ENCODE results near the gene GPC5. TPM values are rescaled to one million over a fixed set of nuclear protein-coding genes. Genes with fewer than 3 reads are reported as not detected.

The GPC5 gene
- total and polyA plus RNA-seq, 2 donors (not counting 3 experiments of a cell fraction or from before 2014, with no cell fraction given): 0.59 to 0.97 TPM

DNA sequence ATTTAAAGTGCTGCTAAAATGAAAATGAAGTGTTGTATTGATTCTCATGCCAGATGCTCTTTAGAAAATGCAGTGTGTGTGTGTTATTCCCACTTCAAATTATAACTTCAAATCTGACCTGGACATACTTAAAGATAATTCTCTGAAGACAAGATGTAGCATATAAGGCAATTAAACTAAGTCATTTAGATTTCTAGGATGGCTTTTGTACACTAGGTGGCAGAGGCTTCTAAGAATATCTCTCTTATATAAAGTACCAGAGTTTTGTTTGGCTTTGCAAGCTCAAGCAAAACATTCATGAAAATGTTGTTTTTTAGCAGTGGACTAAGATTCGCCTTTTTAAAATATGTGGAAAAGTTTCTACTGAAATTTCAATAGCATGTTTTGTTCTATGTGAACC lies 407.2 kb downstream of the GPC5 start:
- no peak overlapping the region for H3K9ac ChIP-seq (replicated peaks; ENCODE audit: extremely low read depth, insufficient read depth, low read length)
- H3K36me3 ChIP-seq (ENCODE audit: control insufficient read depth in 2 of 2, extremely low read depth in 1 of 2, insufficient read depth in 2 of 2, low read length in 2 of 2): no peaks in the 10 kb centered on the region
- no peaks in the 10 kb centered on the region for H3K9me3 ChIP-seq (replicated peaks; ENCODE audit: control insufficient read depth, insufficient read depth, low read length)
- FAIRE-seq (peak; percentile 53), DNase-seq (ENCODE audit: low read depth, low spot score) (peak; percentile 1)
- no peaks in the 10 kb centered on the region for H3K27me3 ChIP-seq (ENCODE audit: control insufficient read depth in 2 of 2, insufficient read depth in 2 of 2, low read length in 2 of 2)
- no peak overlapping the region for H3K4me3 ChIP-seq (replicated peaks in 1 of 3; ENCODE audit: insufficient read depth in 1 of 3, low read depth in 1 of 3, low read length in 3 of 3)
- dilution Hi-C loops (cut with MboI; ENCODE audit: extremely low pct_ligation_motif_present, low sequenced_read_pairs) (no loop called here), intact Hi-C loops (cut with micrococcal nuclease) (no loop called here)
- no peaks in the 10 kb centered on the region for H3K4me1 ChIP-seq (ENCODE audit: control insufficient read depth, extremely low read depth, insufficient read depth, low read length)
- no peaks in the 10 kb centered on the region for H4K20me1 ChIP-seq (replicated peaks; ENCODE audit: control insufficient read depth, extremely low read depth, insufficient read depth, low read length)
- no peaks in the 10 kb centered on the region for H3K79me2 ChIP-seq (ENCODE audit: control insufficient read depth, insufficient read depth, low read length)
- H3K4me2 ChIP-seq (ENCODE audit: insufficient read depth, low read length): no peak overlapping the region
- H3K27ac ChIP-seq (ENCODE audit: insufficient read depth, low read depth, low read length): no peak overlapping the region
- H2AFZ ChIP-seq (ENCODE audit: low read depth, low read length): no peak overlapping the region
- BruUV-seq (replicated peaks): no TSS peak
- no peaks in the 10 kb centered on the region for H3K9me1 ChIP-seq (replicated peaks; ENCODE audit: control insufficient read depth, extremely low read depth, insufficient read depth, low read length)
- TF ChIP-seq FOS (IDR thresholded peaks at IDR 0.05; ENCODE audit: borderline replicate concordance, insufficient read depth, low read length) (no peak), JUN (IDR thresholded peaks at IDR 0.05; ENCODE audit: borderline replicate concordance, insufficient read depth, insufficient read length, low read depth) (no peak)
- TF ChIP-seq, protein P1, sequence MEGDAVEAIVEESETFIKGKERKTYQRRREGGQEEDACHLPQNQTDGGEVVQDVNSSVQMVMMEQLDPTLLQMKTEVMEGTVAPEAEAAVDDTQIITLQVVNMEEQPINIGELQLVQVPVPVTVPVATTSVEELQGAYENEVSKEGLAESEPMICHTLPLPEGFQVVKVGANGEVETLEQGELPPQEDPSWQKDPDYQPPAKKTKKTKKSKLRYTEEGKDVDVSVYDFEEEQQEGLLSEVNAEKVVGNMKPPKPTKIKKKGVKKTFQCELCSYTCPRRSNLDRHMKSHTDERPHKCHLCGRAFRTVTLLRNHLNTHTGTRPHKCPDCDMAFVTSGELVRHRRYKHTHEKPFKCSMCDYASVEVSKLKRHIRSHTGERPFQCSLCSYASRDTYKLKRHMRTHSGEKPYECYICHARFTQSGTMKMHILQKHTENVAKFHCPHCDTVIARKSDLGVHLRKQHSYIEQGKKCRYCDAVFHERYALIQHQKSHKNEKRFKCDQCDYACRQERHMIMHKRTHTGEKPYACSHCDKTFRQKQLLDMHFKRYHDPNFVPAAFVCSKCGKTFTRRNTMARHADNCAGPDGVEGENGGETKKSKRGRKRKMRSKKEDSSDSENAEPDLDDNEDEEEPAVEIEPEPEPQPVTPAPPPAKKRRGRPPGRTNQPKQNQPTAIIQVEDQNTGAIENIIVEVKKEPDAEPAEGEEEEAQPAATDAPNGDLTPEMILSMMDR (IDR thresholded peaks at IDR 0.05; ENCODE audit: extremely low read depth in 1 of 2, insufficient read depth in 1 of 2, low read depth in 1 of 2, low read length in 2 of 2): peak in 1 of 2 donors; percentile 5
- CTCF ChIA-PET: interaction anchor here (1.0 to 1.4 kb wide), 3 partner anchors 9 to 314 kb away, joined by 3 to 5 read pairs (median 4); no protein-coding TSS in a partner anchor
- POLR2A ChIA-PET: no interaction called here

DNA sequence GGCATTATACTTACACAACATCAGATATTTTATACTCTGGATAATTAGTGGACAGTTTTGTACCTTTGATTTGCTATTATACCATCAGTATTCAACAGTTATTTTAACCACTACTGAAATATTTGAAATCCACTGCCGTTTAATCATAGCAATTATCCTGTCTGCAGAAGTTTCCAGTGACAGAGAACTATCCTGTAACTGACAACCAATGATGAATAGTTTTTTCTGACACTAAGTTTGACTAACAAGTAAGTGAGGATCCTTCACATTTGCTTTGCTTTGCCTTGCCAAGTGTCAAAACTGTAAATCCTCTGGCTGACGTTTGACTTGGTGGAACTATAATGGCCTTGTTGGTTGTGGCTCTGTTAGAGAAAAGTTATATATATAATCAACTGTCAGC lies 410.7 kb downstream of the GPC5 start:
- ChIA-PET POLR2A (no interaction called here), CTCF (no interaction called here)
- no peaks in the 10 kb centered on the region for H4K20me1 ChIP-seq (replicated peaks; ENCODE audit: control insufficient read depth, extremely low read depth, insufficient read depth, low read length)
- H3K36me3 ChIP-seq (ENCODE audit: control insufficient read depth in 2 of 2, extremely low read depth in 1 of 2, insufficient read depth in 2 of 2, low read length in 2 of 2): no peaks in the 10 kb centered on the region
- no peaks in the 10 kb centered on the region for H3K4me1 ChIP-seq (ENCODE audit: control insufficient read depth, extremely low read depth, insufficient read depth, low read length)
- dilution Hi-C loops (cut with MboI; ENCODE audit: extremely low pct_ligation_motif_present, low sequenced_read_pairs) (no loop called here), intact Hi-C loops (cut with micrococcal nuclease) (no loop called here)
- no peak overlapping the region for H3K27ac ChIP-seq (ENCODE audit: insufficient read depth, low read depth, low read length)
- no peaks in the 10 kb centered on the region for H3K9me1 ChIP-seq (replicated peaks; ENCODE audit: control insufficient read depth, extremely low read depth, insufficient read depth, low read length)
- H3K9me3 ChIP-seq (replicated peaks; ENCODE audit: control insufficient read depth, insufficient read depth, low read length): no peaks in the 10 kb centered on the region
- no peaks in the 10 kb centered on the region for H3K27me3 ChIP-seq (ENCODE audit: control insufficient read depth in 2 of 2, insufficient read depth in 2 of 2, low read length in 2 of 2)
- DNase-seq (ENCODE audit: low read depth, low spot score): no peak
- no TSS peak for BruUV-seq (replicated peaks)
- no peak overlapping the region for H3K4me2 ChIP-seq (ENCODE audit: insufficient read depth, low read length)
- TF ChIP-seq, protein P2, sequence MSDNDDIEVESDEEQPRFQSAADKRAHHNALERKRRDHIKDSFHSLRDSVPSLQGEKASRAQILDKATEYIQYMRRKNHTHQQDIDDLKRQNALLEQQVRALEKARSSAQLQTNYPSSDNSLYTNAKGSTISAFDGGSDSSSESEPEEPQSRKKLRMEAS (IDR thresholded peaks at IDR 0.05; ENCODE audit: insufficient read depth, insufficient read length): no peak
- TF ChIP-seq, protein P1 (IDR thresholded peaks at IDR 0.05; ENCODE audit: extremely low read depth in 1 of 2, insufficient read depth in 1 of 2, low read depth in 1 of 2, low read length in 2 of 2): no peak
- TF ChIP-seq EZH2 (IDR thresholded peaks at IDR 0.05; ENCODE audit: borderline replicate concordance, low read depth, low read length, severe bottlenecking) (no peak), GATA2 (IDR thresholded peaks at IDR 0.05; ENCODE audit: insufficient read depth, insufficient read length, low read depth, low read length) (no peak), FOS (IDR thresholded peaks at IDR 0.05; ENCODE audit: borderline replicate concordance, insufficient read depth, low read length) (no peak), POLR2AphosphoS5 (IDR thresholded peaks at IDR 0.05; ENCODE audit: insufficient read depth, low read depth, low read length) (no peak), MYC (IDR thresholded peaks at IDR 0.05; ENCODE audit: low read depth, low read length) (no peak), POLR2A (IDR thresholded peaks at IDR 0.05; ENCODE audit: low read depth, low read length) (no peak), JUN (IDR thresholded peaks at IDR 0.05; ENCODE audit: borderline replicate concordance, insufficient read depth, insufficient read length, low read depth) (no peak)
- no peak overlapping the region for H3K4me3 ChIP-seq (replicated peaks in 1 of 3; ENCODE audit: insufficient read depth in 1 of 3, low read depth in 1 of 3, low read length in 3 of 3)
- no peak overlapping the region for H3K9ac ChIP-seq (replicated peaks; ENCODE audit: extremely low read depth, insufficient read depth, low read length)
- H2AFZ ChIP-seq (ENCODE audit: low read depth, low read length): no peak overlapping the region
- H3K79me2 ChIP-seq (ENCODE audit: control insufficient read depth, insufficient read depth, low read length): no peaks in the 10 kb centered on the region
- FAIRE-seq: no peak

Measured in endothelial cell of umbilical vein (primary cell).